HCT116 (cell line): ENCODE results near the gene HES2.

Experiments
- CEBPB ChIP-seq: IDR thresholded peaks from 2 replicates; pipeline ENCODE4 v1.6.1; 2012; ENCODE audit warnings: low read depth
- EGR1 ChIP-seq: IDR thresholded peaks from 2 replicates; pipeline ENCODE4 v1.6.1; 2012; ENCODE audit warnings: low read depth
- EZH2 ChIP-seq: fragments of 200-600 bp; sonication (generic); IDR thresholded peaks from 2 replicates; pipeline ENCODE4 v1.6.1; 2017; ENCODE audit warnings: antibody characterized with exemption, mixed run types
- MAX ChIP-seq: IDR thresholded peaks from 2 replicates; pipeline ENCODE4 v1.6.1; 2012
- POLR2A ChIP-seq: IDR thresholded peaks from 2 replicates; pipeline ENCODE4 v1.7.0; 2011; ENCODE audit warnings: borderline replicate concordance; ENCODE audit not compliant: insufficient read depth, insufficient read length; ENCODE audit errors: extremely low read depth
- POLR2AphosphoS5 ChIP-seq: IDR thresholded peaks from 2 replicates; pipeline ENCODE4 v1.6.1; 2011; ENCODE audit warnings: mild to moderate bottlenecking, low read depth, low read length, moderate library complexity
- REST ChIP-seq: IDR thresholded peaks from 2 replicates; pipeline ENCODE4 v1.6.1; 2012; ENCODE audit warnings: low read depth
- ZNF274 ChIP-seq: fragments of 200-500 bp; sonication (Bioruptor generic); IDR thresholded peaks from 2 replicates; pipeline ENCODE4 v1.6.1; 2014; ENCODE audit warnings: mild to moderate bottlenecking, low read depth, low read length, inconsistent platforms
- TF ChIP-seq, protein P1 (sequence below), 3 experiments: fragments of 200-600 bp in 1 of 3; sonication (generic) in 1 of 3; IDR thresholded peaks in 2 of 3; conservative IDR thresholded peaks in 1 of 3; 2 replicates each; pipeline ENCODE4 v1.5.1; 2012 to 2017; ENCODE audit warnings: low read depth in 2 of 3, low read length in 2 of 3, antibody characterized with exemption in 1 of 3, borderline replicate concordance in 1 of 3, control low read depth in 1 of 3, mild to moderate bottlenecking in 1 of 3, mixed read lengths in 1 of 3, mixed run types in 1 of 3, moderate library complexity in 1 of 3; ENCODE audit not compliant: insufficient read depth in 1 of 3

DNA sequence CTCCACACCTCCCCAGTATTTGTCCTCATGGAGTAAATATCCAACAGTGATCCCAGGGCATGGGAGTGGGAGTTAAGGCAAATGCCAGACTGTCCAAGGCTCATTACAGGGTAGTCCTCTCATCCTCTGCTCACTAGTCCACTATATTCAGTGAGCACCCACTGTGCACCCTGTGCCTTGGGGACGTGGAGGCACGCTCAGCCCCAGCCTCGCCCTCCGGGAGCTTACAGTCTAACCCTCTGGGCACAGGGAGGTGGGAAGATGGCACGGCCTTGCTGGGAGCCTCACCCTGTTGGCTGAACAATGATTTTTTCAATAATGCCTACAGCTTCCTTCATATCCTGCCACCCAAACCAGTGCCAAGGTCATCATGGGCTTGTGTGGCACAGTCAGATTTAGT, 2.8 kb downstream of the HES2 start:
- TF ChIP-seq, protein P1, sequence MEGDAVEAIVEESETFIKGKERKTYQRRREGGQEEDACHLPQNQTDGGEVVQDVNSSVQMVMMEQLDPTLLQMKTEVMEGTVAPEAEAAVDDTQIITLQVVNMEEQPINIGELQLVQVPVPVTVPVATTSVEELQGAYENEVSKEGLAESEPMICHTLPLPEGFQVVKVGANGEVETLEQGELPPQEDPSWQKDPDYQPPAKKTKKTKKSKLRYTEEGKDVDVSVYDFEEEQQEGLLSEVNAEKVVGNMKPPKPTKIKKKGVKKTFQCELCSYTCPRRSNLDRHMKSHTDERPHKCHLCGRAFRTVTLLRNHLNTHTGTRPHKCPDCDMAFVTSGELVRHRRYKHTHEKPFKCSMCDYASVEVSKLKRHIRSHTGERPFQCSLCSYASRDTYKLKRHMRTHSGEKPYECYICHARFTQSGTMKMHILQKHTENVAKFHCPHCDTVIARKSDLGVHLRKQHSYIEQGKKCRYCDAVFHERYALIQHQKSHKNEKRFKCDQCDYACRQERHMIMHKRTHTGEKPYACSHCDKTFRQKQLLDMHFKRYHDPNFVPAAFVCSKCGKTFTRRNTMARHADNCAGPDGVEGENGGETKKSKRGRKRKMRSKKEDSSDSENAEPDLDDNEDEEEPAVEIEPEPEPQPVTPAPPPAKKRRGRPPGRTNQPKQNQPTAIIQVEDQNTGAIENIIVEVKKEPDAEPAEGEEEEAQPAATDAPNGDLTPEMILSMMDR (IDR thresholded peaks at IDR 0.05 in 2 of 3, conservative IDR thresholded peaks at IDR 0.05 in 1 of 3; ENCODE audit: borderline replicate concordance in 1 of 3, insufficient read depth in 1 of 3, low read depth in 2 of 3, low read length in 2 of 3), result no peak
- TF ChIP-seq POLR2A (no peak), EZH2 (no peak), ZNF274 (no peak), CEBPB (no peak), POLR2AphosphoS5 (no peak), MAX (no peak), REST (no peak), EGR1 (no peak)
